ENCODE results near the gene TREH. TPM values are rescaled to one million over a fixed set of nuclear protein-coding genes. Genes with fewer than 3 reads are reported as not detected.

TREH gene
- total and polyA plus RNA-seq, 7 donors = 0.46 to 1.4 (median 1.2) TPM; not detected in 4

DNA sequence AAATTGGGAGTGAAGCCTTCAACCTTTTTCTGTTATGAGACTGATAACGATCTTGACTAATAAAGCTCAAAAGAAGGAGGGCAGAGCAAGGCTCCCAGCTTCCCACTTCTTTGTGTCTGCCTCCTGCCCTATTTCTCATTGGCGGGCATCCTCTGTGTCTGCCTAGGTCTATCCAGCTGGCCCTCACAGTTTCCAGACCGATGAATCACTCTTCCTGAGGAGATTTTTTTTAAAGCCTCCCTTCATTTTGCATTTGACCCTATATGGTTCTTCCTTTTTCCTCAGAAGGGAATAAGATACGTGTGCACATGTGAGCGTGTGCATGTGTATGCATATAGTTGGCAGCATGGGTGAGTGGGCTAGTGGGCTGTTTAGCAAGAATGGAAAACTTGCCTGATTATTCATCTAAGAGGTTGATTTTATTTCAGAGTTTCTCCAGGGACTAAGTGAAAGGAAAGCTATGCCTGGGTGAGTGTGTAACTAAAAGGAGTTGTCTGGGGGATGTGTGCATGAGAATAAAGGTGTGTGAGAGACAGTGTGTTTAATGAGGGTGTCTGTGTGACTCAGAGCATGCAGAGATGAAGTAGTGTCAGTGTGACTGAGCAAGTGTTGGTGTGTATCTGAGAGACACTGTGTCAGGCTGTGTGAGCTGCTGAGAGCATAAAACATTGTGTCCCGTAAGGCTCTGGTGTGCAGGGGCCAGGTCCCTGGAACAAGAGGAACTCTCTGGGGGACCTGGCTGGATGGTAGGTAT lies 59.8 kb downstream of the TREH start:
- intact Hi-C loops (cut with DNase I) = no loop called here
- H3K27ac ChIP-seq = peak overlapping the region; percentile 76 to 92 (median 90)
- H3K9me3 ChIP-seq = no peaks in the 10 kb centered on the region
- peaks cover 5 to 33% (median 16%) of the 10 kb centered on the region in 4 donors for H3K36me3 ChIP-seq
- H3K27me3 ChIP-seq = no peaks in the 10 kb centered on the region
- 70 to 75% methylated on average over 6 of the region's 6 CpGs for WGBS, 2 donors
- TF ChIP-seq, protein P1, sequence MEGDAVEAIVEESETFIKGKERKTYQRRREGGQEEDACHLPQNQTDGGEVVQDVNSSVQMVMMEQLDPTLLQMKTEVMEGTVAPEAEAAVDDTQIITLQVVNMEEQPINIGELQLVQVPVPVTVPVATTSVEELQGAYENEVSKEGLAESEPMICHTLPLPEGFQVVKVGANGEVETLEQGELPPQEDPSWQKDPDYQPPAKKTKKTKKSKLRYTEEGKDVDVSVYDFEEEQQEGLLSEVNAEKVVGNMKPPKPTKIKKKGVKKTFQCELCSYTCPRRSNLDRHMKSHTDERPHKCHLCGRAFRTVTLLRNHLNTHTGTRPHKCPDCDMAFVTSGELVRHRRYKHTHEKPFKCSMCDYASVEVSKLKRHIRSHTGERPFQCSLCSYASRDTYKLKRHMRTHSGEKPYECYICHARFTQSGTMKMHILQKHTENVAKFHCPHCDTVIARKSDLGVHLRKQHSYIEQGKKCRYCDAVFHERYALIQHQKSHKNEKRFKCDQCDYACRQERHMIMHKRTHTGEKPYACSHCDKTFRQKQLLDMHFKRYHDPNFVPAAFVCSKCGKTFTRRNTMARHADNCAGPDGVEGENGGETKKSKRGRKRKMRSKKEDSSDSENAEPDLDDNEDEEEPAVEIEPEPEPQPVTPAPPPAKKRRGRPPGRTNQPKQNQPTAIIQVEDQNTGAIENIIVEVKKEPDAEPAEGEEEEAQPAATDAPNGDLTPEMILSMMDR (IDR thresholded peaks at IDR 0.05) = no peak
- TF ChIP-seq POLR2AphosphoS5 (IDR thresholded peaks at IDR 0.05) = peak in 1 of 4 donors; percentile 44
- no peak for TF ChIP-seq POLR2A (IDR thresholded peaks at IDR 0.05)
- TF ChIP-seq EP300 (IDR thresholded peaks at IDR 0.05) = no peak
- peaks cover 0 to 74% (median 68%) of the 10 kb centered on the region in 4 donors for H3K4me1 ChIP-seq
- no peak overlapping the region for H3K4me3 ChIP-seq
- DNase-seq = peak; percentile 80

DNA sequence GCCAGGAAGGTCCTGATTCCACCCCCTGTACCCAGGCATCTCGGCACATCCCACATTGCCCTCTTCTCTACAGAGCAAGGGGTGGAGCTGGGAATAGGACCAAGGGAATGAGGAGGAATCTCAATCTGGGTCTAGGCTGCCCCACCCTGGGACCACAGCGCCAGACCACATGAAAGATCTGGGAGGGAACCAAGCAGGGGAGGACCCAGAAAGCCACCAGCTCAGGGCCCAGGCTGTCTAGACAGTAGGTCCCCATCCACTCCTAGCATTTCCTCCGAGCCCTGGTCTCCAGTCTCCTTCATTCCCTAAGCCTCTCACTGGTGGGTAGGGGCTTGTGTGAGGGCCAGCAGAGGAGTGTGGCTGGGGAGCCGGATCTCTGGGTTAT lies 60.5 kb downstream of the TREH start:
- H3K9me3 ChIP-seq = no peaks in the 10 kb centered on the region
- DNase-seq = peak; percentile 82
- 66 to 78% methylated on average over 4 of the region's 4 CpGs for WGBS, 2 donors
- peaks cover 0 to 73% (median 68%) of the 10 kb centered on the region in 4 donors for H3K4me1 ChIP-seq
- intact Hi-C loops (cut with DNase I) = no loop called here
- H3K27ac ChIP-seq = peak overlapping the region; percentile 76 to 92 (median 90)
- H3K36me3 ChIP-seq = peaks cover 5 to 38% (median 22%) of the 10 kb centered on the region in 4 donors
- H3K27me3 ChIP-seq = no peaks in the 10 kb centered on the region
- TF ChIP-seq POLR2AphosphoS5 (IDR thresholded peaks at IDR 0.05) (no peak), POLR2A (IDR thresholded peaks at IDR 0.05) (no peak), EP300 (IDR thresholded peaks at IDR 0.05) (no peak)
- TF ChIP-seq, protein P1 (IDR thresholded peaks at IDR 0.05) = no peak
- H3K4me3 ChIP-seq = no peak overlapping the region

DNA sequence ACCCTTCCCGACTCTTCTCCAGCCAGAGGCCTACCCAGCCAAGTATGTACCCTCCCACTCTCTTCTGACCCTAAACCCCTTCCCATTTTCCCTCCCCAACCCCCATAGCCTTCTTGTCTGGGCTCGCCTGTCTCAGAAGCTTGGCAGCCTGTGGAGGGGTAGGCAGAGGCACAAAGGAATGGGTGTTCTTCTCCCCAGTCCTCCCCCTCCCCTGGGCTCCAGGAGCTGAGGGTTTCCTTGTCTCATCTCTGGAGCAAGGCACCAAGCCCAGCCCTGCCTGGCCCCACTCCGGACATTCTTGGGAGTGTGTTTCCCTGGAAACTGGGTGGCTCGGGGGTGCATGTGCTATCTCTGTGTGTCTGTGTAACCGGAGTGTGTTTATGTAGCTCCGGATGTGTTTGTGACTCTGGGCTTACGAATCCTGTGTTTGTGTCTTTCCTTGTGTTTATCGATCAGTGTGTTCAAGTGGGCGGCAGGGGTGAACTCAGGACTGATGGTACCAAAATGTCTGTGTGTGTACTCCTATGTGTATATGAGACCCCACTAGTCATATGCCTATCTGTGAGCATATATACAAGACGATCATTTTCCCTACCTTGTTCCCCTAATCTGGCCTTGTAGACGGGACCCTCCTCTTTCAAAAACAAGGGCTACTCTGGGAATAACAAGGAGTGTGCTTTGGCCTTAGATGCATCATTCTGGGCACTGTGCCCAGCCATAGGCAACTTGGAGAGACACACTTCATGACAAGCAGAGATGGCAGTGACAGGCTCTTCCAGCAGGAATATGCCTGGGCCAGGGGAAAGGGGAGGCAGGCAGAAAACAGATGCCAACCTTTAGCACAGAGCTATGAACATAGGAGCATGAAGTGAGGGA lies 61.1 kb downstream of the TREH start:
- peak; percentile 90 for DNase-seq
- H3K4me3 ChIP-seq = no peak overlapping the region
- peaks cover 5 to 45% (median 26%) of the 10 kb centered on the region in 4 donors for H3K36me3 ChIP-seq
- intact Hi-C loops (cut with DNase I) = no loop called here
- H3K4me1 ChIP-seq = peaks cover 0 to 67% (median 65%) of the 10 kb centered on the region in 4 donors
- no peaks in the 10 kb centered on the region for H3K9me3 ChIP-seq
- TF ChIP-seq POLR2AphosphoS5 (IDR thresholded peaks at IDR 0.05) = peak in 3 of 4 donors; percentile 16 to 41 (median 20)
- TF ChIP-seq, protein P1 (IDR thresholded peaks at IDR 0.05) = no peak
- no peaks in the 10 kb centered on the region for H3K27me3 ChIP-seq
- H3K27ac ChIP-seq = peak overlapping the region; percentile 76 to 92 (median 90)
- 73 to 82% methylated on average over 11 of the region's 11 CpGs for WGBS, 2 donors

DNA sequence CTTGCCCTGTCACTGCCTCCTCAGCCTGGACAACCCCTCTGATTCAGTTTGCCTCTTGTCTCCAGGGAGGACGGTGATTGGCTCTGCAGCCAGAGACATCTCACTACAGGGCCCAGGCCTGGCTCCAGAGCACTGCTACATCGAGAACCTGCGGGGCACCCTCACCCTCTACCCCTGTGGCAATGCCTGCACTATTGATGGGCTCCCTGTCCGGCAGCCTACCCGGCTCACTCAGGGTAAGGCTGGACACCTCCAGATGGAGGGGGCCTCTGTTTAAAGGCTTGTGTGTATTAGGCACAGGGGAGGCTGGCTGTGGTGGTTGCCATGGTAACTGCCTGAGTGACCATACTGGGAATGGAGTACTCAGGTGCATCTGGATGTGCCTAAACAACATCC lies 63.5 kb downstream of the TREH start:
- DNase-seq = no peak
- H3K27ac ChIP-seq = peak overlapping the region in 2 of 4 donors; percentile 9 to 18
- no peaks in the 10 kb centered on the region for H3K9me3 ChIP-seq
- TF ChIP-seq, protein P1 (IDR thresholded peaks at IDR 0.05) = no peak
- TF ChIP-seq EP300 (IDR thresholded peaks at IDR 0.05) = no peak
- no peak for TF ChIP-seq POLR2A (IDR thresholded peaks at IDR 0.05)
- TF ChIP-seq POLR2AphosphoS5 (IDR thresholded peaks at IDR 0.05) = no peak
- intact Hi-C loops (cut with DNase I) = no loop called here
- 88 to 93% methylated on average over 5 of the region's 5 CpGs for WGBS, 2 donors
- H3K27me3 ChIP-seq = no peaks in the 10 kb centered on the region
- H3K4me3 ChIP-seq = no peak overlapping the region
- H3K4me1 ChIP-seq = peaks cover 0 to 55% (median 47%) of the 10 kb centered on the region in 4 donors
- peaks cover 5 to 47% (median 26%) of the 10 kb centered on the region in 4 donors for H3K36me3 ChIP-seq

Data from sigmoid colon (tissue), 7 donors.